Stimulated activated CD4-positive, alpha-beta T cell treated with anti-CD3 and anti-CD28 coated beads, Interleukin-2, amount 100 ng/mL, for 4 hours (primary cell): ENCODE measurements around the gene CPE.
"Not testable (repeated sequence)": the region's sequence is repeated elsewhere in the genome, so short reads cannot be mapped to it uniquely, and the experiment has no call there.

Experiments used
- DNase-seq: peaks from one replicate; pipeline ENCODE4 v3.0.0-alpha.2; 2020; ENCODE audit warnings: low read depth

CPE gene

GRCh38 chr4:165378745-165379677, at the start of gene CPE:
TSS of gene CPE (plus strand) at chr4:165379008. CDS start at chr4:165379222, 214 bp downstream.
- peak; percentile 16 for DNase-seq

DNA sequence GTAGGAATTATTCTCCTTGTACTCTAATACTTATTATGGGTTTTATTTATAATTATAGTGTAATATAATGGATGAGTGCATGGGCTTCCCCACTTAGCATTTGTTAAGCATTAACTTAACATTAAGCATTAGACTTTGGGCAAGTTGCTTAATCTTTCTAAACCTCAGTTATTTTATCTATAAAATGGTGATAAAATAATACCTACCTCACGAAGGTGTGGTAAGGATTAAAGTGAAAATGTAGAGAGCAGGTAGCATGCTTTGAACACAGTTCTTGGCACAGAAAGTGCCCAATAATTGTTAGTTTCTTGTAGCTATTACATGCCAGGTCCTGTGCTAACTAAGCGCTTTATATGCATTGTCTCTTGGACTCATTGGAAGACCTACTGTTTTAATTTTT, 48.7 kb upstream of the CPE start:
- no peak for DNase-seq

GRCh38 chr4:165330666-165331065, 48.1 kb upstream of the CPE start:
- DNase-seq: no peak

DNA sequence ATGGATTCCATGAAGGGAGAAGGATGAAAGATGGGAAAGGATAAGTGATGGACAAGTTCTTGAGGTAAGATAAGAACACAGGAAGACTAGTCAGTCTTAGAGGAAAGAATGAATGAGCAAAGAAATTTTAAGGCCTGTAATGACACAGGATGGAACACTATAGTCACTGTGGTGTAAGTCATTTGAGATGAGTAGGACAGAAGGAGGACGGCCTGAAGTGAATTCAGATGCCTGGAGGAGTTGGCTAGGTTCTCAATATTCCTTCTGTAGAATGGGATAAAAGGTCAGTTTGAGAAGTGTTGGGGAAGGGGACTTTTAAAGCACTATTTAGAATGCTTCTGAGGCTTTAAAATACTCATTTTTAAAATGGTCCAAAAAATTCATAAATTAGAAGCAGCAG, 47.4 kb upstream of the CPE start:
- no peak for DNase-seq

DNA sequence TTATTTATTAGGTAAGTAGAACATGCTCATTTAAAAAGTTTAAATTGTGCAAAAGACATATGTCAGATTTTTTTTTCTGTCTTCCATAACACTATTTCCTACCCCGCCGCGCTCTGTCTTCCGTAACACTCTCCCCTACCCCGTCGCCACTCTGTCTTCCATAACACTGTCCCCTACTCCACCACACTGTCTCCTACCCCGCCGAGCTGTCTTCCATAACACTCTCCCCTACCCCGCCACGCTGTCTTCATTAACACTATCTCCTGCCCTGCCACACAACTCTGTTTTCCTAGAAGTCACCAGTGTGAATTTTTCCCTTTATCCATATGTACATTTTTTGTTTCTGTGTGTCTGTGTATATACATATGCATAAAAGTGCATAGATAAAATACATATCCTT, 47.0 kb upstream of the CPE start:
- no peak for DNase-seq

DNA sequence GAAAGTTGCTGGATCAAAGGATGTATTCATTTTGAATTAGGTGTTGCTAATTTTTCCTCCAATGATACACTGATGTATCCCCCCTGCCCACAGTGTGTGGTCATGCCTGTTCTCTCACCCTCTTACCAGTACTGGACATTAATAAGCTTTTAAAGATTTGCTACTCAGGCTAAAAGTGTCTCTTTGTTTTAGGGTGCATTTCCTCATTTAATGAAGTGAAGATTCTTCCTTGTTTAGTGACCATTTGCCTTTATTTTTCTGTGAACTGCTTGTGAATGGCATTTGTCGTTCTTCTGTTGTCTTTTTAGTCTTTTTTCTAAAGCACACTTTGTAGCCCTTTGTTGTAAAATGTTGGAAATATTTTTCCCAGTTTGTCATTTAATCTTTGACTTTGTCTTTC, 46.3 kb upstream of the CPE start:
- no peak for DNase-seq

DNA sequence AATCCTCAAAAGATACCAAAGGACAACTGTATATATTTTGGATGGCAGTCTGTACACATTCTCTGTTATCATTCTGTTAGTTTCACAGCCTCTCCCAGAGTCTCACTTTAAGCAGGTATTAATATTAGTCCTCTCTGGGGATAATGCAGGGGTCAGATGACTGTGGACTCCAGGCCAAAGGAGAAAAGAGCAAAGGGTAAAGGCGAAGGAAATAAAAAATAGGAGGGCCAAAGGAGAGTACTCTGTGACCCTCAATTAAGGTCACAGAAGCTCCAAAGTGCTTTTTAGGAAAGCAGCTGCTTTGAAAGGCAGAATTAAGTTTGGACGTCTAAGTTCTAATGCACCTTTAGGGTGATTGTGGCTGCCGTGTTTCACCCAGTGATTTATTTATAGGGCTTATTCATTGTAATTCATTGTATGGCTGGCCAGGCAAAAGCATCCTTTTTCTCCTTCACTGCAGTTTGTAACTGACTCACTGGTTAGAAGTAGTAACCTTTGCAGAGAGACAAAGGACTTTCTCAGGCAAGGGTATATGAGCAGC, 43.6 kb upstream of the CPE start:
- DNase-seq: no peak

GRCh38 chr4:165336743-165337142, 42.1 kb upstream of the CPE start:
- no peak for DNase-seq

DNA sequence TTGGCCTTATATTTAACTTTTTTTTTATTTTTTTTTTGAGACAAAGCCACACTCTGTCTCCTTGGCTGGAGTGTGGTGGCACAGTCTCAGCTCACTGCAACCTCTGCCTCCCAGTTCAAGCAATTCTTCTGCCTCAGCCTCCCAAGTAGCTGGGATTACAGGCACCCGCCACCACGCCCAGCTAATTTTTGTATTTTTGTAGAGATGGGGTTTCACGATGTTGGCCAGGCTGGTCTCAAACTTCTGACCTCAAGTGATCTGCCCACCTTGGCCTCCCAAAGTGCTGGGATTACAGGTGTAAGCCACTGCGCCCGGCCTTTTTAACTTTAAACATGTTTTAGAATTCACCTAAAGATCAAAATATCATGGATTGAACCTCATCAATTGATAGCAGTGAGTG, 36.5 kb upstream of the CPE start:
- DNase-seq: not testable (repeated sequence)

GRCh38 chr4:165343353-165344191, 35.2 kb upstream of the CPE start:
- DNase-seq: no peak

GRCh38 chr4:165345666-165346417, 33.0 kb upstream of the CPE start:
- DNase-seq: no peak

DNA sequence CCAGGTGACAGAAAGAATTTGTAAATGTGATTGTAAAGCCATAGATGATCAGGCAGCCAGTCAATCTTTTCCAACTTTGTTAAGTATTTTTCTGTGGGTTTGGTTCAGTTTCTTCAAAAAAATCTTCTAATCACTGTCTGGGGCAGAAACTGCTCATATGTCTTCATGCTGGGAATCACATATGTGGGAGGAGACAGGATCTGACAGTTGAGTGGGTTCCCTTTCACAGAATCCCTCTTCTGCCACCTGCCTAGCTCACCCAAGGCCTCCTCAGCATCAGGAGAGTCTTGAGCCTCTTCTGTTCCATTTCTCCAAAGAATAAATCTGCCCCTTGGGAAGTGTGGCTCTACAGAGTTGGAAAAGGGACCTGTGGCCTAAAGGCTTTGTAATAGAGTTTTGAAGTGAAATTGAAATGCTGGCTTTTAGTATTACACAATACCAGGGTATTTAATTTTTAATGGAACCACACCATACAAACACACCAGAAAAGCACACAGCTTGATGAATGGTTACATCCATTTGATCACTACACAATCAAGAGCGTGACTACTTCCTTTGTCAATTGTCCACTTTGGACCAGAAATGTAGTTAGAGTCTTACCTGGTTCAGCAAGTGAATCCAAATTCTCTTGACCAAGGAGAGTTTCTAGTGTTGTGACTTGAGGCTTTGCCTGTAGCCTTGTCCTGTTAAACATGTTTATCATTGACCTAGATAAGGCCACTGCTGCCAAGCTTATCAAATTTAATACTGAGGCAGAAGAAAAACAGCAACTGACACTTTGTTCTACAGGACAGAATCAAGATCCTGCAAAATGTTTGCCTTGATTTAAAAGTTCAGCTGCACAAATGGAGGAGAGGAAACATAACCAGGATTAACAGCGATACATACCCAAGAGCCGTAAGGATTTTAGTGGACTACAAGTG, 30.9 kb upstream of the CPE start:
- DNase-seq: no peak

DNA sequence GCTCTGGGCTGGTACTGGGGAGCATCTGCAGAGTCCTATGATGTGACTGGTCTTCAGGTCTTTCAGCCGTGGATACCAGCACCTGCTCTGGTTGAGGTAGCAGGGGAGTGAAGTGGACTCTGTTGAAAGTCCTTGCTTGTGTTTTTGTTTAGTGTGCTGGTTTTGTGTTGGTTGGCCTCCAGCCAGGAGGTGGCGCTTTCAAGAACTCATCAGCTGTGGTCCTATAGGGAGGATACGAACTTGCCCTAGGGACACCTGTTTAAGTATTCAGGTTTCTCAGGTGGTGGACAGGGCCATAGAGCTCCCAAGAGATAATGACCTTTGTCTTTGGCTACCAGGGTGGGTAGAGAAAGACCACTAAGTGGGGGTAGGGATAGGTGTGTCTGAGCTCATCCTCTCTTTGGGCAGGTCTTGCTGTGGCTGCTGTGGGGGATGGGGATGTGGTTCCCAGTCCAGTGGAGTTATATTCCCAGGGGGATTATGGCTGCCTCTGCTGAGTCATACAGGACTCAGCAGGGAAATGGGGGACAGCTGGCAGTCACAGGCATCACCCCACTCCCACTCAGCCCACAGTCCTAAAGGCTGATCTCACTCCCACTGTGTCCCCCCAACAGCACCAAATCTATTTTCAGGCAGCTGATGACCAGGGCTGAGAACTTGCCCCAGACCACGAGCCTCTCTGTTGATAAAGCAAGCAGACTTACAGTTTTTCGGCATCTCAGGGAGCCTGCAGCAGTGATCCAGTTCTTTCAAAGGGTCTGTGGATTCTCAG, 27.3 kb upstream of the CPE start:
- no peak for DNase-seq

DNA sequence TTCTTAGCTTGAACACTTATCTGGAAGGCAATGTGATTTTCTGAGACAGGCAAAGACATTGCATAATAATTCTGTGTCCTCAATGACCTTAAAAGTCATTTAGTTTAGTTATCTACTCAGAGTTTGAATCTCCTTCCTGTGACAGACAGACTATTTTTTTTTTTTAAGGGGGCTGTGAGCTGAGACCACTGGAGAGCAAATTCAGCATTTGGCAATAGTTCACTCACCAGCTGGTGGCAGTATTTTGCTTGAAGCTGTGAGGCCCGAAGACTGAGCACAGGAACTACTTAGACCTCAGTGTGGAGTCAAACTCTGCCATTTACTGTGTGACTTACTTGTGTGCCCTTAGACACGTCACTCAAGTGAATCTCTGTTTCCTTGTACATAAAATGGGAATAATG, 22.9 kb upstream of the CPE start:
- no peak for DNase-seq

- no peak for DNase-seq
Observed at GRCh38 chr4:165359506-165359905, 19.3 kb upstream of the CPE start.

GRCh38 chr4:165360041-165360695, 18.6 kb upstream of the CPE start:
- no peak for DNase-seq

DNA sequence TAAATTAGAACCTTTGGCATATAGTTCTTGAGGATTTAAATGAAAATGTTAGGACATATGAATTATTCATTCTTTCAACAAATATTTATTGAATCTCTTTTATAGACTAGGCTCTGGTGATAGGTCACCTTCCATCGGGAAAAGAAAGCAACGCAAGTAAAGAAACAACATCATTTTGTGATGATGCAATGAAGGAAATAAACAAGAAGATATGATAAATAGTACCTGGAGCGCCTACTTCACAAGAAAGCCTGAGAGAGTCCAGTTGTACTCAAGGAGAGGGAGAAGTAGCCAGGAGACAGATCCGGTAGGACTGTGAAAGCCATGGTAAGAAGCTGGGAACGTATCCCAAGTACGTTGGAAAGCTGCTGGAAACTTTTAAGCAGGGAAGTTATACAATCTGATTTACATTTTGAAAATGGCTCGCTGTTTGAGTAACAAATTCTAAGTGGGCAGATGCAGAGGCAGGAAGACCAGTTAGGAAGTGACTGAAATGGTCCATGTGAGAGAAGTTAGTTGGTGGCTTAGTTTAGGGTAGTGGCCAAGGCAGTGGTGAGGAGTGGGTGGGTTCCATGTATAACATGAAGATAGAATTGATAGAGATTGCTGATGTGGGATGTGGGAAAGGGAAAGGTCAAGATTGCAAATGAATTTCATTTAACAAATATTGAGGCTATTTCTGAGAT, 17.7 kb upstream of the CPE start:
- no peak for DNase-seq

- no peak for DNase-seq
Observed at GRCh38 chr4:165361810-165362209, 17.0 kb upstream of the CPE start.

- no peak for DNase-seq
Observed at GRCh38 chr4:165364452-165365080, 14.2 kb upstream of the CPE start.
